HEK293 (cell line): ENCODE measurements around the gene TRIML2.

Experiments
- BCL11A ChIP-seq: fragments of 450-650 bp; formaldehyde crosslinking; IDR thresholded peaks from 2 replicates; pipeline ENCODE4 v1.5.1; 2016; ENCODE audit warnings: low read depth, missing biosample characterization, missing genetic modification characterization
- ELK4 ChIP-seq: IDR thresholded peaks from 2 replicates; pipeline ENCODE4 v1.6.1; 2011; ENCODE audit warnings: mild to moderate bottlenecking, low read depth, low read length, borderline replicate concordance
- KLF1 ChIP-seq: fragments of 450-650 bp; formaldehyde crosslinking; IDR thresholded peaks from 2 replicates; pipeline ENCODE4 v1.5.1; 2016; ENCODE audit warnings: missing biosample characterization, missing genetic modification characterization
- REPIN1 ChIP-seq: fragments of 450-650 bp; formaldehyde crosslinking; IDR thresholded peaks from 2 replicates; pipeline ENCODE4 v1.5.1; 2017; ENCODE audit warnings: missing biosample characterization, missing genetic modification characterization, low read depth
- REST ChIP-seq: fragments of 450-650 bp; formaldehyde crosslinking; IDR thresholded peaks from 2 replicates; pipeline ENCODE4 v1.5.1; 2016; ENCODE audit warnings: missing biosample characterization, missing genetic modification characterization
- TCF7L2 ChIP-seq: IDR thresholded peaks from 2 replicates; pipeline ENCODE4 v1.6.1; 2011; ENCODE audit warnings: low read depth, mild to moderate bottlenecking, inconsistent platforms, low read length, moderate library complexity, borderline replicate concordance
- ZBTB17 ChIP-seq: fragments of 450-650 bp; formaldehyde crosslinking; IDR thresholded peaks from 2 replicates; pipeline ENCODE4 v1.5.1; 2016; ENCODE audit warnings: missing biosample characterization, missing genetic modification characterization
- ZFP3 ChIP-seq: fragments of 450-650 bp; formaldehyde crosslinking; IDR thresholded peaks from 2 replicates; pipeline ENCODE4 v1.5.1; 2016; ENCODE audit warnings: low read depth, missing biosample characterization, missing genetic modification characterization
- ZNF174 ChIP-seq: fragments of 450-650 bp; formaldehyde crosslinking; IDR thresholded peaks from 2 replicates; pipeline ENCODE4 v1.5.0; 2017; ENCODE audit warnings: missing biosample characterization, mild to moderate bottlenecking, missing genetic modification characterization
- ZNF19 ChIP-seq: fragments of 450-650 bp; formaldehyde crosslinking; IDR thresholded peaks from 2 replicates; pipeline ENCODE4; 2016; ENCODE audit warnings: missing biosample characterization, missing genetic modification characterization, low read depth
- ZNF600 ChIP-seq: fragments of 450-650 bp; formaldehyde crosslinking; IDR thresholded peaks from 2 replicates; pipeline ENCODE4 v1.5.1; 2016; ENCODE audit warnings: missing biosample characterization, missing genetic modification characterization
- ZNF701 ChIP-seq: fragments of 450-650 bp; formaldehyde crosslinking; IDR thresholded peaks from 2 replicates; pipeline ENCODE4 v1.5.1; 2016; ENCODE audit warnings: missing biosample characterization, missing genetic modification characterization
- ZNF785 ChIP-seq: fragments of 450-650 bp; formaldehyde crosslinking; IDR thresholded peaks from 2 replicates; pipeline ENCODE4 v1.5.1; 2016; ENCODE audit warnings: missing biosample characterization, missing genetic modification characterization
- TF ChIP-seq, protein P1 (sequence below): fragments of 450-650 bp; formaldehyde crosslinking; IDR thresholded peaks from 2 replicates; pipeline ENCODE4 v1.5.1; 2016; ENCODE audit warnings: missing biosample characterization, missing genetic modification characterization

DNA sequence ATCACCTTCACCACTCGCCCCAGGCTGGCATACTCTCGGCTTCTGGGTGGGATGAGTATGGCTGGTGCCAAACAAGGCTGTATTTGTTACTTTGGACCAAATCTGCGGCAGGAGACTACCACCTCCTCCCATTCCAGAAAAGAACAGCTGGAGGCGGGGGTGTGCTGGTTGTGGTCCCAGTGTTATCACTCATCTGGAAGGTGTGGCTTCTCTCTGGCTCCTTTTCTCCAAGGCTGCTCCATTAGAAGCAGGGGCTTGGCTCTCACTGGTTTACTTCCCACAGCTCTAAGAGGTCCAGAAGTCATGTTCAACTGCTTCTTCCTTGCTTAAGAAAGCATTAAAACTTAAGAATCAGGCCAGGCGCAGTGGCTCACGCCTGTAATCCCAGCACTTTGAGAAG lies 2.6 kb upstream of the TRIML2 start:
- TF ChIP-seq, protein P1, sequence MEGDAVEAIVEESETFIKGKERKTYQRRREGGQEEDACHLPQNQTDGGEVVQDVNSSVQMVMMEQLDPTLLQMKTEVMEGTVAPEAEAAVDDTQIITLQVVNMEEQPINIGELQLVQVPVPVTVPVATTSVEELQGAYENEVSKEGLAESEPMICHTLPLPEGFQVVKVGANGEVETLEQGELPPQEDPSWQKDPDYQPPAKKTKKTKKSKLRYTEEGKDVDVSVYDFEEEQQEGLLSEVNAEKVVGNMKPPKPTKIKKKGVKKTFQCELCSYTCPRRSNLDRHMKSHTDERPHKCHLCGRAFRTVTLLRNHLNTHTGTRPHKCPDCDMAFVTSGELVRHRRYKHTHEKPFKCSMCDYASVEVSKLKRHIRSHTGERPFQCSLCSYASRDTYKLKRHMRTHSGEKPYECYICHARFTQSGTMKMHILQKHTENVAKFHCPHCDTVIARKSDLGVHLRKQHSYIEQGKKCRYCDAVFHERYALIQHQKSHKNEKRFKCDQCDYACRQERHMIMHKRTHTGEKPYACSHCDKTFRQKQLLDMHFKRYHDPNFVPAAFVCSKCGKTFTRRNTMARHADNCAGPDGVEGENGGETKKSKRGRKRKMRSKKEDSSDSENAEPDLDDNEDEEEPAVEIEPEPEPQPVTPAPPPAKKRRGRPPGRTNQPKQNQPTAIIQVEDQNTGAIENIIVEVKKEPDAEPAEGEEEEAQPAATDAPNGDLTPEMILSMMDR (tag by site-specific recombination): no peak
- no peak for TF ChIP-seq KLF1 (tag by site-specific recombination)
- TF ChIP-seq BCL11A (tag by site-specific recombination): no peak
- no peak for TF ChIP-seq REST
- TF ChIP-seq ZNF19 (tag by site-specific recombination): no peak
- TF ChIP-seq ZNF600: no peak
- TF ChIP-seq REPIN1: no peak
- no peak for TF ChIP-seq ZBTB17 (tag by site-specific recombination)
- TF ChIP-seq ZFP3 (tag by site-specific recombination): no peak
- no peak for TF ChIP-seq ZNF174 (tag by site-specific recombination)
- TF ChIP-seq ZNF785 (tag by site-specific recombination): no peak
- TF ChIP-seq ZNF701: no peak
- no peak for TF ChIP-seq TCF7L2
- TF ChIP-seq ELK4: no peak
